IPS-NIHi7 (cell line): ENCODE data around the gene ZNF669.

Experiments
- DNase-seq: peaks from one replicate; pipeline ENCODE4 v3.0.0; 2012; ENCODE audit warnings: mixed read lengths; ENCODE audit errors: extremely low spot score

The ZNF669 gene

GRCh38 chr1:247064304-247064703 is 39.9 kb downstream of the ZNF669 start:
- no peak for DNase-seq

- no peak for DNase-seq
Measured at GRCh38 chr1:247060771-247061170, 43.4 kb downstream of the ZNF669 start.

GRCh38 chr1:247056071-247056470 is 48.1 kb downstream of the ZNF669 start:
- no peak for DNase-seq

GRCh38 chr1:247054992-247055415 is 49.2 kb downstream of the ZNF669 start:
- DNase-seq = no peak
